AG04449 (cell line): ENCODE data around the gene KIF26B.

Experiments
- CTCF ChIA-PET: fragments of 350-600 bp; formaldehyde crosslinking; extraction: SDS; loops from one replicate; lab custom pipeline; 2021; ENCODE audit warnings: antibody characterized with exemption; lab: Yijun Ruan, JAX
- POLR2A ChIA-PET: fragments of 400-600, 350-600 bp; formaldehyde crosslinking; extraction: SDS; loops from one replicate; lab custom pipeline; 2020; ENCODE audit warnings: antibody characterized with exemption, inconsistent platforms; lab: Yijun Ruan, JAX
- DNase-seq: peaks from one replicate; pipeline ENCODE4 v3.0.0-alpha.2; 2010; ENCODE audit warnings: low read depth, low spot score
- H3K4me3 ChIP-seq: 2 replicates; pipeline ENCODE4 v1.5.1; 2011; ENCODE audit warnings: low read depth, mild to moderate bottlenecking, control low read depth, low read length
- CTCF ChIP-seq: IDR thresholded peaks from one replicate; pipeline ENCODE4 v1.5.1; 2011; ENCODE audit warnings: mild to moderate bottlenecking, moderate library complexity, low read length, control low read depth, inconsistent platforms; ENCODE audit not compliant: insufficient read depth; ENCODE audit errors: missing control alignments

The KIF26B gene

GRCh38 chr1:245444147-245444828 is 289.5 kb downstream of the KIF26B start:
- POLR2A ChIA-PET: no interaction called here

GRCh38 chr1:245444945-245445344 is 290.2 kb downstream of the KIF26B start:
- H3K4me3 ChIP-seq: no peak overlapping the region
- ChIA-PET POLR2A (no interaction called here), CTCF (no interaction called here)
- DNase-seq: no peak
- TF ChIP-seq CTCF: no peak

More at GRCh38 chr1:245444147-245444828, 289.5 kb downstream of the KIF26B start:
- no peak overlapping the region for H3K4me3 ChIP-seq
- no peak for DNase-seq
- CTCF ChIA-PET: no interaction called here
- TF ChIP-seq CTCF: no peak

GRCh38 chr1:245448531-245448930 is 293.7 kb downstream of the KIF26B start:
- POLR2A ChIA-PET: no interaction called here
- CTCF ChIA-PET: interaction anchor here (1.1 kb wide), 1 partner anchor 8 kb away, joined by 3 read pairs; no protein-coding TSS in a partner anchor
- no peak overlapping the region for H3K4me3 ChIP-seq
- TF ChIP-seq CTCF: no peak
- no peak for DNase-seq

- ChIA-PET CTCF (interaction anchor here (1.1 kb wide), 2 partner anchors 9 to 12 kb away, joined by 3 to 5 read pairs; no protein-coding TSS in a partner anchor), POLR2A (no interaction called here)
- no peak for DNase-seq
- no peak for TF ChIP-seq CTCF
- no peak overlapping the region for H3K4me3 ChIP-seq
Observed at GRCh38 chr1:245448975-245449431, 294.2 kb downstream of the KIF26B start.

- TF ChIP-seq CTCF: no peak
- ChIA-PET CTCF (no interaction called here), POLR2A (no interaction called here)
- DNase-seq: no peak
- H3K4me3 ChIP-seq: no peak overlapping the region
Observed at GRCh38 chr1:245453541-245453940, 298.8 kb downstream of the KIF26B start.

GRCh38 chr1:245454051-245454450 is 299.3 kb downstream of the KIF26B start:
- no peak for DNase-seq
- TF ChIP-seq CTCF: no peak
- ChIA-PET CTCF (no interaction called here), POLR2A (no interaction called here)
- H3K4me3 ChIP-seq: no peak overlapping the region
